Measurements from ENCODE around the gene EHBP1.

- TF ChIP-seq CTCF (IDR thresholded peaks at IDR 0.05) (no peak), POLR2A (IDR thresholded peaks at IDR 0.05) (no peak)
Measured at GRCh38 chr2:63049970-63050333, 344.4 kb downstream of the EHBP1 start.
